Omental fat pad (tissue), 4 donors: ENCODE data around the gene TUBD1. TPM values are rescaled to one million over a fixed set of nuclear protein-coding genes. Genes with fewer than 3 reads are reported as not detected.
"Not testable (repeated sequence)": the region's sequence is repeated elsewhere in the genome, so short reads cannot be mapped to it uniquely, and the experiment has no call there.

Source experiments
- ATAC-seq: fragments of 150-250 bp; one replicate; pipeline ENCODE4 v1.9.1; 2016; ENCODE audit warnings: mild to moderate bottlenecking, moderate library complexity; ENCODE audit not compliant: low FRiP score
- DNase-seq: peaks from one replicate; pipeline ENCODE4 v3.0.0-alpha.2; 2019; ENCODE audit warnings: low spot score
- total RNA-seq, 4 donors: library from RNA; depleted of rRNA; stranded (reverse); fragments of >200 nt; gene quantifications; one replicate each; pipeline ENCODE4 v1.1.0, GENCODE V29; 2016
- TF ChIP-seq, protein P1 (sequence below), 3 donors: fragments of 450-650 bp; IDR thresholded peaks; one replicate each; pipeline ENCODE4 v1.5.1; 2016 to 2017; ENCODE audit warnings: antibody characterized with exemption in 3 of 3, mild to moderate bottlenecking in 3 of 3, moderate library complexity in 2 of 3

TUBD1 gene
- total RNA-seq, 4 donors from 2014 or later: 5.3 to 14.5 (median 7.2) TPM

DNA sequence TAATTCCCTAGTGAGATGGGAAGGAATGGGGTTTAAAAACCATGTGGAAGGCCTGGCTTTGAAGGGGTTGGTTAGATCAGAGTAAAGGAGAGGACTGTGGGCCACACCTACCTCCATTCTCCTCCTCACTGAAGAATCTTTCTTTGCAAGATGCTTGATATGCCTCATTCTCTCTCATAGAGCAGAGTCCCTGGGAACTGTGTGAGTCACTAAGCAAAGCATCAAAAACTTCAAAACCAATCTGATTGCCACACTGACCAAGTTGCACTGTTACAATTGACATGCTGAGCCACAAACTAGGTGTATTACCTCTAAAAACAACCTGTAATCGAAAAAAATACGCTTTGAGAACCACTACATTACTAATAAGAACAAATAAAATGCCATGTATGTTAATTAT, 2.0 kb downstream of the TUBD1 start:
- TF ChIP-seq, protein P1, sequence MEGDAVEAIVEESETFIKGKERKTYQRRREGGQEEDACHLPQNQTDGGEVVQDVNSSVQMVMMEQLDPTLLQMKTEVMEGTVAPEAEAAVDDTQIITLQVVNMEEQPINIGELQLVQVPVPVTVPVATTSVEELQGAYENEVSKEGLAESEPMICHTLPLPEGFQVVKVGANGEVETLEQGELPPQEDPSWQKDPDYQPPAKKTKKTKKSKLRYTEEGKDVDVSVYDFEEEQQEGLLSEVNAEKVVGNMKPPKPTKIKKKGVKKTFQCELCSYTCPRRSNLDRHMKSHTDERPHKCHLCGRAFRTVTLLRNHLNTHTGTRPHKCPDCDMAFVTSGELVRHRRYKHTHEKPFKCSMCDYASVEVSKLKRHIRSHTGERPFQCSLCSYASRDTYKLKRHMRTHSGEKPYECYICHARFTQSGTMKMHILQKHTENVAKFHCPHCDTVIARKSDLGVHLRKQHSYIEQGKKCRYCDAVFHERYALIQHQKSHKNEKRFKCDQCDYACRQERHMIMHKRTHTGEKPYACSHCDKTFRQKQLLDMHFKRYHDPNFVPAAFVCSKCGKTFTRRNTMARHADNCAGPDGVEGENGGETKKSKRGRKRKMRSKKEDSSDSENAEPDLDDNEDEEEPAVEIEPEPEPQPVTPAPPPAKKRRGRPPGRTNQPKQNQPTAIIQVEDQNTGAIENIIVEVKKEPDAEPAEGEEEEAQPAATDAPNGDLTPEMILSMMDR (IDR thresholded peaks at IDR 0.05): no peak
- DNase-seq: no peak

DNA sequence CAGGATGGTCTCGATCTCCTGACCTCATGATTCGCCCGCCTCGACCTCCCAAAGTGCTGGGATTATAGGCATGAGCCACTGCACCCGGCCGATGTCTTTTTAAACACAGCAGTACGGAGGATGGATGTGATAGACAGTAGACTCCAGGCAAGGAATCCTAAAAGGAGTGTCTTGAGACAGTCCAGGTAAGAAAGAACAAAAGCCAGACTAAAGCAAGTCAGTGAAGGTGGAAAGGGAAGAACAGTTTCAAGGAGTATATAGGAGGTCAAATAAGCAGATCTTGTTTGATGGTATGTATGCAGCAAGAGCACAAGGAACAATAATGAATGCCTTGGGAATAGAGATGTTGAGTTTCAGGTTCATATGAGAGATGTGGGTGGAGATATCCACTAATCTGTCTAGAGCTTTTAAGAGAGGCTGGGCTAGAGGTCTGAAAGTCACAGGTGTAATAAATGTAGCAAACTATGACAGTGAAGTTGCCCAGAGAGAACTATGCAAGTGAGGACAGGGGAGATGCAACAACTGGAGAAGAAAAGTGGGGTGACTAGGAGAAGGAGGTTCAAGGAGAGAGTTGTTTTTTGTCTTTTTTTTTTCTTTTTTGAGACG, 4.5 kb downstream of the TUBD1 start:
- no peak for ATAC-seq
- TF ChIP-seq, protein P1 (IDR thresholded peaks at IDR 0.05): no peak
- no peak for DNase-seq

More for the DNA sequence above, 2.0 kb downstream of the TUBD1 start:
- no peak for ATAC-seq

DNA sequence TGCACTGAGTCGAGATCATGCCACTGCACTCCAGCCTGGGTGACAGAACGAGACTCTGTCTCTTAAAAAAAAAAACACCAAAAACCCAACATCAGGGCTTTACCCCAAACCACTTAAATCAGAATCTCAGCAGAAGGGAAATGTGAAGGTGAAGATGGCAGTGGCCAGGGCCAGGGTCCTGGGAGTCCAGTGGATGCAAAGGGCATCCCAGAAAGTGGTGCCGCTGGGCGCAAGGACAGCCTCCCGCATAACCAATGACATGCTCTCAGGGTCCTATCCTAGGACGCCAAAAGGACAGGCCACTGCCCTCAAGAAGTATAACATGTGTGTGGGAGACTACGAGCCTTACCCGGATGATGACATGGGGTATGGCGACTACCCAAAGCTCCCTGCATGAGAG, 7.9 kb downstream of the TUBD1 start:
- no peak for ATAC-seq
- TF ChIP-seq, protein P1 (IDR thresholded peaks at IDR 0.05): no peak
- DNase-seq: no peak

DNA sequence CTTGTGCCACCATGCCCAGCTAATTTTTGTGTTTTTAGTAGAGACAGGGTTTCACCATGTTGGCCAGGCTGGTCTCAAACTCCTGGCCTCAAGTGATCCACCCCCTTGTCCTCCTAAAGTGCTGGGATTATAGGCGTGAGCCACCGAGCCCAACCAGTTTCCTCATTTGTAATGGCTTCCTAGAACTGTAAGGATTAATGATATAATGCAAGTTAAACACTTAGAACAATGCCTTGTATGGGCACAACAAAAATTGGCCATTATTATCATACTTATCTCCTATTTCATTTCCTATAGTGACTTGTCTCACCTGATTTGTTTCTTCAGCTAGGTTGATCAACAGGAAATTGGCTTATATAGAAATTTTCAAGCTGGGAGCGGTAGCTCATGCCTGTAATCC, 14.1 kb downstream of the TUBD1 start:
- ATAC-seq (no peak), DNase-seq (no peak)
- TF ChIP-seq, protein P1 (IDR thresholded peaks at IDR 0.05): no peak

DNA sequence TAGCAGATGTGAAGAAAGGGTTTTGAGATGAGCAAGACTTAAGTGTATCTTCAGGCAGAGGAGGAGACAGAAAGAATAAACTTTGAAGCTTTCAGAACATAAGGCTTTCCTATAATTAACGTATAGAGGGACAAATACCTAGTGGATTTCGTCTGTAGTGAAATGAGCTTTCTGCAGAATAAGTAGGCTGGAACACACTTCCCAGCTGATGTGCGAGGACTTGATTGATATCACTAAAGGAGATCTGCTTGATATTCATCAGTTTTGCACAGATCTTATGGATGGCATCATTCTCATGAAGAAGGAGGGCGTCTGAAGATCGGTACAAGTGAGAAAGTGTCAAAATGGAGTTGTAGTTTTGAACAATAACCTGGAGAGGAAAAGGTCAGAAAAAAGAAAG, 14.8 kb downstream of the TUBD1 start:
- DNase-seq: no peak
- no peak for ATAC-seq
- TF ChIP-seq, protein P1 (IDR thresholded peaks at IDR 0.05): no peak

DNA sequence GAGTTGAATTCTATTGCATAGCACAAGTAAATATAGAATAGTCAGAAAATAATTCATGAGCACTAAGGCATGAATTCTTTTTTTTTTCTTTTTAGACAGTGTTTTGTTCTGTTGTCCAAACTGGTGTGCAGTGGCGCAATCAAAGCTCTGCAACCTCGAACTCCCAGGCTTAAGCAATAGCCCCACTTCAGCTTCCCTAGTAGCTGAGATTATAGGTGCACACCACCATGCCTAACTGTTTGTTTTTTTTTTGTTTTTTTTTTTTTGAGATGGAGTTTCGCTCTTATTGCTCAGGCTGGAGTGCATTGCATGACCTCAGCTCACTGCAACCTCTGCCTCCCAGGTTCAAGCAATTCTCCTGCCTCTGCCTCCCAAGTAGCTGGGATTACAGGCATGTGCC, 16.6 kb downstream of the TUBD1 start:
- TF ChIP-seq, protein P1 (IDR thresholded peaks at IDR 0.05): no peak
- ATAC-seq: no peak
- DNase-seq: no peak

DNA sequence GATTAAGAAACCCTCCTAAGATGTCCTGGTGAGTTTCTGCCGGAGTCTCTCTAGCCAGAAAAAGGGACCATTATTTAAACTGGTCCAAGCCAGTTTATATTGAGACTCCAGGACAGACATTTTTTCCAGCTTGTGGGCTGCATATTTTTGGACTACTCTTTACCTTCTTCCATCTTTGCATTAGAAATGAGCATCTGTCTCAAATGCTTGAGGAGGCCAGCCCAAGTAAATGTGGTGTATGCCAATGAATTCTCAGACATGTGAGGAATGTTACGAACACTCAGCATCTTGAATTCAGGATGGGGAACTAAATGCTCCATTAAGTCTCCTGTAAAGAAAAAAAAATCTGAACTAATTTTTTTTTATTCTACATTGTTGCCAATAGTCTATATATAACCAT, 18.4 kb downstream of the TUBD1 start:
- TF ChIP-seq, protein P1 (IDR thresholded peaks at IDR 0.05): no peak
- ATAC-seq (no peak), DNase-seq (no peak)

DNA sequence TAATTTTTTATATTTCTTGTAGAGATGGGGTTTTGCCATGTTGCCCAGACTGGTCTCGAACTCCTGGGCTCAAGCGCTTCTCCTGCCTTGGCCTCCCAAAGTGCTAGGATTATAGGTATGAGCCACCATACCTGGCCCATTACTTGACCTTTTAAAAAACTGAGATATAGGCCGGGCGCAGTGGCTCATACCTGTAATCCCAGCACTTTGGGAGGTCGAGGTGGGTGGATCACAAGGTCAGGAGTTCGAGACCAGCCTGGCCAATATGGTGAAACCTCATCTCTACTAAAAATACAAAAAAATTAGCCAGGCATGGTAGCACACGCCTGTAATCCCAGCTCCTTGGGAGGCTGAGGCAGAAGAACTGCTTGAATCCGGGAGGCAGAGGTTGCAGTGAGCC, 19.3 kb downstream of the TUBD1 start:
- not testable (repeated sequence) for ATAC-seq, DNase-seq
